ENCODE data around the gene PROM1. TPM values are rescaled to one million over a fixed set of nuclear protein-coding genes. Genes with fewer than 3 reads are reported as not detected.

PROM1 gene
- total and polyA plus RNA-seq, 2 of the 8 experiments (the other 6 are each of a cell fraction or from before 2014, with no cell fraction given): 36.0 to 59.7 TPM

DNA sequence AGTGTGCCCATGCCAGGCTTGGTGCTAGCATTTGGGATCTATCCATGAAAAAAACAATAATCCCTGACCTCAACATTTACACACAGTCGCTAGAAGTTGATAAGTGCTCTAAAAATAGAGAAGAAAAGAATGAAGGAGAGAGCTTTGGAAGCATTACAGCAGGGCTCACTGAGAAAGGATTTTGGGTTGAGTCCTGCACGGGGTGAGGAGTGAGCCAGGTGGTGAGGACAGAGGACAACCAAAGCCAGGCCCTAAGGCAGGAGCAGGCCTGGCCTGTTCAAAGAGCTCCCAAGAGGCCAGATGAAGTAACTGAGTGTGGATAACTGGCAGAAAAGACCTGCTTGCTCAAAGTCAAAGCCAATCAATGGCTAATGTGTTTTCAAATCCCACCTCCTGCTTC lies 20.7 kb upstream of the PROM1 start:
- H3K27ac ChIP-seq (ENCODE audit: low read depth, low read length): no peak overlapping the region
- no peak overlapping the region for H2BK20ac ChIP-seq (ENCODE audit: low read length)
- H2BK5ac ChIP-seq (ENCODE audit: low read depth, low read length): no peak overlapping the region
- H4K8ac ChIP-seq (ENCODE audit: extremely low read depth, insufficient read depth, low read length): no peak overlapping the region
- H3K27me3 ChIP-seq (replicated peaks in 1 of 4; ENCODE audit: control insufficient read depth in 3 of 4, extremely low read depth in 1 of 4, insufficient read depth in 3 of 4, low read length in 3 of 4): no peaks in the 10 kb centered on the region
- no peak overlapping the region for H3K56ac ChIP-seq (replicated peaks; ENCODE audit: insufficient read length, low read depth, low read length)
- H4K5ac ChIP-seq (ENCODE audit: insufficient read length, low read depth, low read length): no peak overlapping the region
- no peaks in the 10 kb centered on the region for H4K20me1 ChIP-seq (replicated peaks in 1 of 2; ENCODE audit: control insufficient read depth in 1 of 2, insufficient read depth in 2 of 2, low read length in 2 of 2)
- WGBS, 2 experiments (ENCODE audit: extremely low coverage in 1 of 2, insufficient coverage in 1 of 2, insufficient read length in 1 of 2, insufficient replicate concordance in 2 of 2, low coverage in 1 of 2, low lambda C conversion rate in 2 of 2, missing lambda C conversion rate in 1 of 2): 94% methylated on average over 2 of the region's 2 CpGs; no CpG with 5 or more reads in 1 of the 2 experiments
- H3K9me3 ChIP-seq (ENCODE audit: insufficient read depth in 2 of 2, low read depth in 1 of 2, low read length in 1 of 2): no peaks in the 10 kb centered on the region
- H3K4ac ChIP-seq (replicated peaks; ENCODE audit: insufficient read length, low read depth, low read length): no peak overlapping the region
- ChIA-PET CTCF (ENCODE audit: partially characterized antibody) (no interaction called here), POLR2A (ENCODE audit: partially characterized antibody) (interaction anchor here (1.1 kb wide), 1 partner anchor 23 kb away, joined by 3 read pairs; no protein-coding TSS in a partner anchor)
- H2AK5ac ChIP-seq (ENCODE audit: low read depth, low read length): no peak overlapping the region
- no peak overlapping the region for H3K14ac ChIP-seq (ENCODE audit: insufficient read length)
- H3K79me2 ChIP-seq (ENCODE audit: control insufficient read depth in 1 of 2, insufficient read depth in 2 of 2, low read length in 2 of 2): no peaks in the 10 kb centered on the region
- no peaks in the 10 kb centered on the region for H3K23me2 ChIP-seq (ENCODE audit: low read depth, low read length)
- no peak overlapping the region for H4K91ac ChIP-seq (replicated peaks; ENCODE audit: insufficient read length, low read length)
- FAIRE-seq (no peak), DNase-seq (ENCODE audit: low read depth in 1 of 2, low spot score in 2 of 2) (no peak)
- H3K9ac ChIP-seq (replicated peaks in 1 of 4; ENCODE audit: extremely low read depth in 1 of 4, low read depth in 3 of 4, low read length in 3 of 4): no peak overlapping the region
- H3K36me3 ChIP-seq (ENCODE audit: control insufficient read depth in 2 of 4, insufficient read depth in 4 of 4, low read length in 3 of 4): no peaks in the 10 kb centered on the region
- no peak overlapping the region for H3K4me3 ChIP-seq (ENCODE audit: extremely low read depth in 1 of 4, insufficient read depth in 2 of 4, low read depth in 3 of 4, low read length in 4 of 4)
- no peak overlapping the region for H2BK12ac ChIP-seq (ENCODE audit: low read depth, low read length)
- H2BK120ac ChIP-seq (replicated peaks; ENCODE audit: low read depth, low read length): no peak overlapping the region
- H2AFZ ChIP-seq (ENCODE audit: low read length): no peak overlapping the region
- H3K79me1 ChIP-seq (ENCODE audit: low read depth, low read length): no peaks in the 10 kb centered on the region
- H3K23ac ChIP-seq (ENCODE audit: insufficient read length): no peak overlapping the region
- H3K18ac ChIP-seq (ENCODE audit: extremely low read depth, low read length): no peak overlapping the region
- no peak overlapping the region for H2BK15ac ChIP-seq (ENCODE audit: low read length)
- H3K4me1 ChIP-seq (replicated peaks in 1 of 4; ENCODE audit: control insufficient read depth in 3 of 4, insufficient read depth in 4 of 4, low read length in 3 of 4): no peaks in the 10 kb centered on the region
- H3K4me2 ChIP-seq (ENCODE audit: insufficient read depth in 1 of 2, low read depth in 2 of 2, low read length in 2 of 2): no peak overlapping the region
- TF ChIP-seq SRF (IDR thresholded peaks at IDR 0.05; ENCODE audit: low read depth, low read length) (no peak), SIX5 (IDR thresholded peaks at IDR 0.05; ENCODE audit: low read depth, low read length) (no peak), JUN (IDR thresholded peaks at IDR 0.05; ENCODE audit: low read depth, low read length) (no peak), KDM4A (IDR thresholded peaks at IDR 0.05; ENCODE audit: low read depth, low read length, severe bottlenecking) (no peak), CHD1 (IDR thresholded peaks at IDR 0.05; ENCODE audit: low read depth, low read length) (no peak)

Measured in H1 (cell line).